Common myeloid progenitor, CD34-positive (primary cell): ENCODE measurements around the gene LYSET.
"Not testable (repeated sequence)": the region's sequence is repeated elsewhere in the genome, so short reads cannot be mapped to it uniquely, and the experiment has no call there.

ENCODE experiments used
- CTCF ChIA-PET: fragments of 350-600 bp; sonication (Branson Sonifier 250); formaldehyde crosslinking; loops from one replicate; lab custom pipeline; 2021; ENCODE audit warnings: antibody characterized with exemption; lab: Charles Lee
- POLR2A ChIA-PET: fragments of 350-600 bp; sonication (Branson Sonifier 250); formaldehyde crosslinking; loops from one replicate; lab custom pipeline; 2021; ENCODE audit warnings: antibody characterized with exemption; lab: Charles Lee
- DNase-seq, 3 donors: peaks; one replicate each; pipeline versions ENCODE4 v3.0.0 to v3.0.0-alpha.2; 2013
- H3K27ac ChIP-seq, 2 experiments: 1 replicate in 1 of 2; 2 replicates in 1 of 2; pipeline ENCODE4 v1.7.0; 2013; ENCODE audit warnings: inconsistent platforms in 2 of 2, low read length in 2 of 2, mild to moderate bottlenecking in 2 of 2, low read depth in 1 of 2, moderate library complexity in 1 of 2; ENCODE audit not compliant: severe bottlenecking in 2 of 2, insufficient read depth in 1 of 2, poor library complexity in 1 of 2
- H3K27me3 ChIP-seq, 5 experiments: replicated peaks in 2 of 5; 1 replicate in 3 of 5; 2 replicates in 2 of 5; pipeline versions ENCODE4 v1.6.1 to v1.7.0; 2013; ENCODE audit warnings: low read length in 4 of 5, mild to moderate bottlenecking in 2 of 5, moderate library complexity in 2 of 5, inconsistent platforms in 1 of 5; ENCODE audit not compliant: insufficient read depth in 5 of 5, control insufficient read depth in 4 of 5
- H3K36me3 ChIP-seq, 4 experiments: 1 replicate in 2 of 4; 2 replicates in 2 of 4; pipeline versions ENCODE4 v1.6.1 to v1.7.0; 2013; ENCODE audit warnings: low read length in 3 of 4, control low read depth in 1 of 4, mild to moderate bottlenecking in 1 of 4; ENCODE audit not compliant: control insufficient read depth in 4 of 4, insufficient read depth in 4 of 4
- H3K4me1 ChIP-seq, 4 experiments: 1 replicate in 3 of 4; 2 replicates in 1 of 4; pipeline versions ENCODE4 v1.6.1 to v1.7.1; 2013; ENCODE audit warnings: low read length in 3 of 4, mild to moderate bottlenecking in 3 of 4, control low read depth in 1 of 4, inconsistent platforms in 1 of 4, moderate library complexity in 1 of 4; ENCODE audit not compliant: control insufficient read depth in 4 of 4, insufficient read depth in 4 of 4; ENCODE audit errors: control extremely low read depth in 1 of 4
- H3K4me3 ChIP-seq, 7 experiments: 1 replicate in 4 of 7; 2 replicates in 3 of 7; pipeline versions ENCODE4 v1.5.1 to v1.7.0; 2013; ENCODE audit warnings: mild to moderate bottlenecking in 7 of 7, low read length in 6 of 7, moderate library complexity in 6 of 7, inconsistent platforms in 2 of 7, low read depth in 2 of 7, control low read depth in 1 of 7; ENCODE audit not compliant: insufficient read depth in 4 of 7, control insufficient read depth in 1 of 7; ENCODE audit errors: extremely low read depth in 1 of 7
- H3K9me3 ChIP-seq, 5 experiments: 1 replicate in 4 of 5; 2 replicates in 1 of 5; pipeline versions ENCODE4 v1.6.1 to v1.7.1; 2013; ENCODE audit warnings: low read length in 4 of 5, mild to moderate bottlenecking in 2 of 5, inconsistent platforms in 1 of 5, low read depth in 1 of 5, moderate library complexity in 1 of 5; ENCODE audit not compliant: control insufficient read depth in 4 of 5, insufficient read depth in 2 of 5; ENCODE audit errors: control extremely low read depth in 1 of 5
- WGBS: methylation state at CpG from one replicate; pipeline ENCODE4 v1.1.5; 2013; ENCODE audit not compliant: insufficient coverage; 5-methylcytosine and 5-hydroxymethylcytosine counted together

LYSET gene

GRCh38 chr14:93158349-93158748, 26.8 kb upstream of the LYSET start:
- H3K36me3 ChIP-seq, H3K27me3 ChIP-seq, H3K9me3 ChIP-seq, H3K4me1 ChIP-seq, POLR2A ChIA-PET, H3K27ac ChIP-seq, H3K4me3 ChIP-seq, CTCF ChIA-PET: not testable (repeated sequence)
- 100% methylated on average over 2 of the region's 7 CpGs for WGBS
- peak in 2 of 3 donors; percentile 27 to 52 for DNase-seq

GRCh38 chr14:93159625-93160352, 25.3 kb upstream of the LYSET start:
- not testable (repeated sequence) for H3K27me3 ChIP-seq, H3K9me3 ChIP-seq, DNase-seq, H3K4me1 ChIP-seq, H3K27ac ChIP-seq, H3K36me3 ChIP-seq, H3K4me3 ChIP-seq
- POLR2A ChIA-PET: interaction anchor here (0.6 kb wide), 1 partner anchor 16 kb away, joined by 3 read pairs; no protein-coding TSS in a partner anchor
- 100% methylated on average over 1 of the region's 5 CpGs for WGBS
- CTCF ChIA-PET: interaction anchor here (1.0 to 1.7 kb wide), 4 partner anchors 13 to 128 kb away, joined by 3 to 5 read pairs (median 4); no protein-coding TSS in a partner anchor

- 100% methylated on average over 1 of the region's 4 CpGs for WGBS
- DNase-seq: peak; percentile 18 to 62 (median 57)
- no peaks in the 10 kb centered on the region for H3K36me3 ChIP-seq
- H3K4me1 ChIP-seq: no peaks in the 10 kb centered on the region
- no peak overlapping the region for H3K4me3 ChIP-seq
- CTCF ChIA-PET: interaction anchor here (0.8 to 1.7 kb wide), 6 partner anchors 12 to 178 kb away, joined by 3 to 5 read pairs (median 4); no protein-coding TSS in a partner anchor
- no peaks in the 10 kb centered on the region for H3K27me3 ChIP-seq
- H3K27ac ChIP-seq: no peak overlapping the region
- H3K9me3 ChIP-seq: no peaks in the 10 kb centered on the region
- POLR2A ChIA-PET: interaction anchor here (0.6 kb wide), 1 partner anchor 15 kb away, joined by 3 read pairs; no protein-coding TSS in a partner anchor
Observed at GRCh38 chr14:93160353-93160801, 24.7 kb upstream of the LYSET start.

- DNase-seq: no peak
- ChIA-PET CTCF (interaction anchor here (1.1 to 1.7 kb wide), 3 partner anchors 11 to 48 kb away, joined by 3 to 4 read pairs (median 4); no protein-coding TSS in a partner anchor), POLR2A (no interaction called here)
- Histone ChIP-seq H3K4me1 (no peaks in the 10 kb centered on the region), H3K27me3 (no peaks in the 10 kb centered on the region), H3K4me3 (no peak overlapping the region), H3K36me3 (no peaks in the 10 kb centered on the region), H3K27ac (no peak overlapping the region), H3K9me3 (no peaks in the 10 kb centered on the region)
- WGBS: 100% methylated on average over 3 of the region's 4 CpGs
Observed at GRCh38 chr14:93161411-93161940, 23.6 kb upstream of the LYSET start.

- CTCF ChIA-PET: interaction anchor here (1.4 to 1.6 kb wide), 2 partner anchors 15 to 50 kb away, joined by 5 to 7 read pairs; no protein-coding TSS in a partner anchor
- POLR2A ChIA-PET: no interaction called here
Observed at GRCh38 chr14:93163564-93163963, 21.6 kb upstream of the LYSET start.

GRCh38 chr14:93165271-93166265, 19.5 kb upstream of the LYSET start:
- WGBS: 99% methylated on average over 11 of the region's 26 CpGs
- DNase-seq, H3K27me3 ChIP-seq, CTCF ChIA-PET, H3K27ac ChIP-seq, H3K4me1 ChIP-seq, POLR2A ChIA-PET, H3K4me3 ChIP-seq, H3K36me3 ChIP-seq, H3K9me3 ChIP-seq: not testable (repeated sequence)

More at GRCh38 chr14:93163564-93163963, 21.6 kb upstream of the LYSET start:
- Histone ChIP-seq H3K4me3 (no peak overlapping the region), H3K9me3 (no peaks in the 10 kb centered on the region), H3K36me3 (no peaks in the 10 kb centered on the region), H3K27me3 (no peaks in the 10 kb centered on the region), H3K27ac (no peak overlapping the region), H3K4me1 (peaks cover 0 to under 1% (median 0%) of the 10 kb centered on the region in 4 experiments)
- WGBS: no CpG with 5 or more reads among the region's 5 CpGs
- DNase-seq: no peak
